EH (cell line): ENCODE data around the gene ILDR1.

Experiments
- DNase-seq: peaks from one replicate; pipeline ENCODE4 v3.0.0-alpha.2; 2015; ENCODE audit warnings: low read depth

ILDR1 gene

GRCh38 chr3:122014741-122015140, 7.3 kb downstream of the ILDR1 start:
- no peak for DNase-seq

- no peak for DNase-seq
Observed at GRCh38 chr3:122013448-122013925, 8.6 kb downstream of the ILDR1 start.

- DNase-seq, result no peak
Observed at GRCh38 chr3:122012821-122013220, 9.2 kb downstream of the ILDR1 start.

- no peak for DNase-seq
Observed at GRCh38 chr3:122011396-122011795, 10.7 kb downstream of the ILDR1 start.

GRCh38 chr3:122010506-122010905, 11.5 kb downstream of the ILDR1 start:
- no peak for DNase-seq

- no peak for DNase-seq
Observed at GRCh38 chr3:122008166-122008565, 13.9 kb downstream of the ILDR1 start.

GRCh38 chr3:122006267-122006666, 15.8 kb downstream of the ILDR1 start:
- no peak for DNase-seq

- DNase-seq, result no peak
Observed at GRCh38 chr3:122004991-122005565, 17.0 kb downstream of the ILDR1 start.

GRCh38 chr3:122004107-122004506, 17.9 kb downstream of the ILDR1 start:
- no peak for DNase-seq

- no peak for DNase-seq
Observed at GRCh38 chr3:122003606-122004005, 18.4 kb downstream of the ILDR1 start.

- DNase-seq, result no peak
Observed at GRCh38 chr3:122003112-122003511, 18.9 kb downstream of the ILDR1 start.

GRCh38 chr3:122002611-122003010, 19.4 kb downstream of the ILDR1 start:
- no peak for DNase-seq

GRCh38 chr3:122001892-122002291, 20.2 kb downstream of the ILDR1 start:
- DNase-seq, result no peak

- DNase-seq, result peak; percentile 29
Observed at GRCh38 chr3:122000936-122001605, 21.0 kb downstream of the ILDR1 start.

GRCh38 chr3:121999931-122000330, 22.1 kb downstream of the ILDR1 start:
- DNase-seq, result no peak

- DNase-seq, result peak; percentile 3
Observed at GRCh38 chr3:121998611-121999473, 23.2 kb downstream of the ILDR1 start.

- DNase-seq, result peak; percentile 63
Observed at GRCh38 chr3:121998030-121998580, 23.9 kb downstream of the ILDR1 start.

GRCh38 chr3:121997372-121997771, 24.7 kb downstream of the ILDR1 start:
- no peak for DNase-seq

- DNase-seq, result no peak
Observed at GRCh38 chr3:121996441-121996840, 25.6 kb downstream of the ILDR1 start.

GRCh38 chr3:121995161-121996137, 26.6 kb downstream of the ILDR1 start:
- DNase-seq, result peak; percentile 79

GRCh38 chr3:121994551-121994950, 27.5 kb downstream of the ILDR1 start:
- DNase-seq, result no peak
